ENCODE results near the gene DLX6.

Gene DLX6

DNA sequence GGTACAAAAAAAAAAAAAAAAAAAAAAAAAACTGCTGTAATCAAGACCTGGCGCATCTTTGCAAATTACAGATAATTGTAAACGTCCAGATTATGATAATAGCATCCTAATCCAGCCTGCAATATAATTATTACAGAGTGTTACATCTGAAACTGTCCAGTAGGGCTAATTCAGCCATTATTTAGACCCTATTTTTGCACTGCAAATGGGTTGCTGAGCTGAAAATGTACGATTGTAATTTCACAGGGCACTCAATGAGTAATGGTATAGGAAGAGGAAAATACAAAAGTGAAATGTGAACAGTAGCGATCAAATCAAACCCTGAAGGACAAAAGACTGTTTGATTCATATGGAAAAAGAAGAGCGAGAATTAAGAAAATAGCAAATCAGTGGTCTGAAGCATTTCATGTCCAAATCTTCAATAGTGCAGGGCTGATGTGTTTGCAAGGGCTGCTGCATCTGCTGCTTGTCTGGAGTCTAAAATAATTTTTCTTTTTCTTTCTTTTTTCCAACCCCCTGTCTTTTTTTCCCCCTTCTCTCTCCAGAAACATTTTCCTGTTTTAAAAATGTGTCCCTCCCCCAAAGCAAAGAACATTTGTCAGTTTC, 8.9 kb downstream of the DLX6 start:
- H3K4me3 ChIP-seq (ENCODE audit: low read depth, low read length) = no peak overlapping the region
- TF ChIP-seq POLR2A (IDR thresholded peaks at IDR 0.05; ENCODE audit: extremely low read depth, insufficient read length) = no peak
- no peak for TF ChIP-seq MYC (IDR thresholded peaks at IDR 0.05; ENCODE audit: low read depth, low read length)
- TF ChIP-seq, protein P1, sequence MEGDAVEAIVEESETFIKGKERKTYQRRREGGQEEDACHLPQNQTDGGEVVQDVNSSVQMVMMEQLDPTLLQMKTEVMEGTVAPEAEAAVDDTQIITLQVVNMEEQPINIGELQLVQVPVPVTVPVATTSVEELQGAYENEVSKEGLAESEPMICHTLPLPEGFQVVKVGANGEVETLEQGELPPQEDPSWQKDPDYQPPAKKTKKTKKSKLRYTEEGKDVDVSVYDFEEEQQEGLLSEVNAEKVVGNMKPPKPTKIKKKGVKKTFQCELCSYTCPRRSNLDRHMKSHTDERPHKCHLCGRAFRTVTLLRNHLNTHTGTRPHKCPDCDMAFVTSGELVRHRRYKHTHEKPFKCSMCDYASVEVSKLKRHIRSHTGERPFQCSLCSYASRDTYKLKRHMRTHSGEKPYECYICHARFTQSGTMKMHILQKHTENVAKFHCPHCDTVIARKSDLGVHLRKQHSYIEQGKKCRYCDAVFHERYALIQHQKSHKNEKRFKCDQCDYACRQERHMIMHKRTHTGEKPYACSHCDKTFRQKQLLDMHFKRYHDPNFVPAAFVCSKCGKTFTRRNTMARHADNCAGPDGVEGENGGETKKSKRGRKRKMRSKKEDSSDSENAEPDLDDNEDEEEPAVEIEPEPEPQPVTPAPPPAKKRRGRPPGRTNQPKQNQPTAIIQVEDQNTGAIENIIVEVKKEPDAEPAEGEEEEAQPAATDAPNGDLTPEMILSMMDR (IDR thresholded peaks at IDR 0.05; ENCODE audit: low read depth, low read length) = no peak
- TF ChIP-seq MAX (IDR thresholded peaks at IDR 0.05; ENCODE audit: low read depth, low read length) = no peak
- DNase-seq (ENCODE audit: low read depth) = no peak

DNA sequence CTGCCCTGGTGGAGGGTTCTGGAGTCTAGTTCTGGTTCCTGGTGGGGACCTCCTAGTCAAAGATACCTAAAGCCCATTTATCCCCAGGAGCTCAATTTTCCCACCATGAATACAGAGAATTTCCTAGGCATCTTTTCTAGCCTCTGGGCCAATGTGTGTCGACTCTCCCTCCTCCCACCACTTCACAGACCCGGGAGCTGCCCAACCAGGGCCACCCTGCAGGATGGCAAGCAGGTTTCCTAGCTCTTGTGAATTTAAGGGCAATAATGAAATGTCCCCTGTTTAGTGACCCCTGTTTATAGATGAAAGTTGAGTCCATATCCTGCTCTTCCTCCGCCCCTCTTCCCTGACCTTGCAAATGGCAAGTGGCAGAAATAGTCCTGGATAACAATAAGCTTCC, 9.9 kb downstream of the DLX6 start:
- no peak overlapping the region for H3K4me3 ChIP-seq (ENCODE audit: low read depth, low read length)
- no peak for DNase-seq (ENCODE audit: low read depth)
- TF ChIP-seq, protein P1 (IDR thresholded peaks at IDR 0.05; ENCODE audit: low read depth, low read length) = no peak

- no peak overlapping the region for H3K4me3 ChIP-seq (ENCODE audit: low read depth, low read length)
- TF ChIP-seq, protein P1 (IDR thresholded peaks at IDR 0.05; ENCODE audit: low read depth, low read length) = no peak
- TF ChIP-seq POLR2A (IDR thresholded peaks at IDR 0.05; ENCODE audit: extremely low read depth, insufficient read length) (no peak), MAX (IDR thresholded peaks at IDR 0.05; ENCODE audit: low read depth, low read length) (no peak), MYC (IDR thresholded peaks at IDR 0.05; ENCODE audit: low read depth, low read length) (no peak)
- no peak for DNase-seq (ENCODE audit: low read depth)
Measured at GRCh38 chr7:97015756-97016380, 10.5 kb downstream of the DLX6 start.

GRCh38 chr7:97016381-97017191, 11.2 kb downstream of the DLX6 start:
- H3K4me3 ChIP-seq (ENCODE audit: low read depth, low read length) = no peak overlapping the region
- TF ChIP-seq MYC (IDR thresholded peaks at IDR 0.05; ENCODE audit: low read depth, low read length) (no peak), POLR2A (IDR thresholded peaks at IDR 0.05; ENCODE audit: extremely low read depth, insufficient read length) (no peak), MAX (IDR thresholded peaks at IDR 0.05; ENCODE audit: low read depth, low read length) (no peak)
- TF ChIP-seq, protein P1 (IDR thresholded peaks at IDR 0.05; ENCODE audit: low read depth, low read length) = no peak

DNA sequence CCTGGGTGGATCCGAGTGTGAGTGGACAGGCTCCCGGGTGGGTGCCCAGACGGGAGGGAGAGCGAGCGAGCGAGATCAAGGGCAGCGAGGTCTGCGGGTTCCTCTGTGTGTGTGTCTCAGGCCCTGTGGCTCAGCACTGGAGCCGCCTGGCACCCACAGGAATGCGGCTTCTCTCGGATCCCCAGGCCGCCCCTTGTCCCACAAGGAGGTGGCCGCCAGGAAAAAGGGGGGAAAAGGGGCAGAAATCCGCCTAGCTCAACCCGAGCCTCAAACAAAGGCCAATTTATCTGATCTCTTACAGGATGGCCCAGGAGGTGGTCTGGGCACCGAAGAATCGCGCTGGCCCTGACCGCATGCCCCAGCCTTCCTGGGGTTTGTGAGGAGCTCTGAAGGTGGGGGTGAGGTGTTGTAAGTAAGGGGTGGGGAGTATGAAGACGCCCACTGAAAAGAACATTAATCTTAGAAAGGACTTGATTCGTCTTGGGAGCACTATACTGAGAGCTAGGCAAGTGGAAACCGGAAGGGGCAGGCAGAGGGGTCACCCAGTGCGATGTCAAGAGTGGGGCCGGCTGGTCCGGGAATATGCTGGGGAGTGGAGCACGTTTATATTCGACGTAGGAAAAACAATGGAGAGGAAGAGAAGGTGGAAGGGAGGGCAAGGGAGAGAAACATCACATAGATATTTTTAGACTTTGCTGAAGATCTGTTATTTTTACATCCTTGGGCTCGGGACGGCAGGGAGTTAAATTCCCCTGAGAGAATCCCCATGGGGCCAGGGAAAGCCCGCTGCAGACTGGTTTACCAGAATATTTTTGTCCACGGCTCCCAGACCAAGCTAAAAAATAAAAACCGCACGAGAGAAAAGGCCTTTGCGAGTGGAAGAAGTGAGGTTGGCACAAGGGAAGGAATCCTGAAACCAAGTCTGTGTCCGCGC, 12.1 kb downstream of the DLX6 start:
- DNase-seq (ENCODE audit: low read depth) = no peak
- TF ChIP-seq MYC (IDR thresholded peaks at IDR 0.05; ENCODE audit: low read depth, low read length) = no peak
- no peak for TF ChIP-seq MAX (IDR thresholded peaks at IDR 0.05; ENCODE audit: low read depth, low read length)
- no peak for TF ChIP-seq POLR2A (IDR thresholded peaks at IDR 0.05; ENCODE audit: extremely low read depth, insufficient read length)
- TF ChIP-seq, protein P1 (IDR thresholded peaks at IDR 0.05; ENCODE audit: low read depth, low read length) = no peak
- no peak overlapping the region for H3K4me3 ChIP-seq (ENCODE audit: low read depth, low read length)

More at GRCh38 chr7:97016381-97017191, 11.2 kb downstream of the DLX6 start:
- no peak for DNase-seq (ENCODE audit: low read depth)

Measured in NB4 (cell line).